Panc1 (cell line): Measurements from ENCODE around the gene PEX7. TPM values are rescaled to one million over a fixed set of nuclear protein-coding genes. Genes with fewer than 3 reads are reported as not detected.
"Not testable (repeated sequence)": the region's sequence is repeated elsewhere in the genome, so short reads cannot be mapped to it uniquely, and the experiment has no call there.

Experiments used
- ATAC-seq: fragments of 200-7000 bp; cut with Tn5 transposase; 2 replicates; pipeline ENCODE4 v1.9.1; 2020; ENCODE audit warnings: mild to moderate bottlenecking, moderate library complexity
- BruUV-seq: library from RNA; stranded (reverse); fragments of 400-500 nt; replicated peaks from 2 replicates; lab custom pipeline; 2021; lab: Mats Ljungman, UMichigan
- CTCF ChIA-PET: fragments of 300-600 bp; sonication (Branson Sonifier 250); formaldehyde crosslinking; loops from one replicate; lab custom pipeline; 2022; ENCODE audit warnings: antibody characterized with exemption; lab: Charles Lee
- POLR2A ChIA-PET: fragments of 300-600 bp; sonication (Branson Sonifier 250); formaldehyde crosslinking; loops from one replicate; lab custom pipeline; 2022; ENCODE audit warnings: antibody characterized with exemption; lab: Charles Lee
- DNase-seq: peaks from one replicate; pipeline ENCODE4 v3.0.0-alpha.2; 2010; ENCODE audit warnings: low read depth, low spot score
- H3K27ac ChIP-seq: 2 replicates; pipeline ENCODE4 v1.5.1; 2011; ENCODE audit warnings: mild to moderate bottlenecking, low read length, inconsistent platforms
- H3K27me3 ChIP-seq: fragments of 200-500 bp; sonication (Bioruptor generic); 2 replicates; pipeline ENCODE4 v1.6.0; 2014; ENCODE audit warnings: low read length, inconsistent platforms; ENCODE audit not compliant: control insufficient read depth, insufficient read depth
- H3K36me3 ChIP-seq: fragments of 200-500 bp; sonication (Bioruptor generic); 2 replicates; pipeline ENCODE4 v1.5.1; 2014; ENCODE audit warnings: inconsistent platforms, mild to moderate bottlenecking, low read length, moderate library complexity; ENCODE audit not compliant: control insufficient read depth, insufficient read depth
- H3K4me1 ChIP-seq: 2 replicates; pipeline ENCODE4 v1.5.1; 2011; ENCODE audit warnings: inconsistent platforms, mild to moderate bottlenecking, low read length, moderate library complexity; ENCODE audit not compliant: control insufficient read depth, insufficient read depth
- H3K4me3 ChIP-seq, 2 experiments: 2 replicates each; pipeline ENCODE4 v1.5.1; 2011 to 2012; ENCODE audit warnings: low read depth in 2 of 2, low read length in 2 of 2, mild to moderate bottlenecking in 2 of 2, inconsistent platforms in 1 of 2, moderate library complexity in 1 of 2
- H3K9me3 ChIP-seq: fragments of 200-500 bp; sonication (Bioruptor generic); 2 replicates; pipeline ENCODE4 v1.5.1; 2014; ENCODE audit warnings: low read depth, mild to moderate bottlenecking, inconsistent platforms, low read length, moderate library complexity; ENCODE audit not compliant: control insufficient read depth, insufficient read depth
- CTCF ChIP-seq: fragments of 450-650 bp; IDR thresholded peaks from 2 replicates; pipeline ENCODE4 v1.5.1; 2017; ENCODE audit warnings: mild to moderate bottlenecking
- POLR2AphosphoS5 ChIP-seq: IDR thresholded peaks from 2 replicates; pipeline ENCODE4 v1.6.1; 2012; ENCODE audit warnings: mild to moderate bottlenecking, low read depth, low read length, moderate library complexity
- SIN3A ChIP-seq: IDR thresholded peaks from 2 replicates; pipeline ENCODE4 v1.6.1; 2012; ENCODE audit warnings: low read depth, mild to moderate bottlenecking, low read length, moderate library complexity, borderline replicate concordance; ENCODE audit not compliant: insufficient read depth
- TCF7L2 ChIP-seq: IDR thresholded peaks from 2 replicates; pipeline ENCODE4 v1.6.1; 2011; ENCODE audit warnings: mild to moderate bottlenecking, low read depth, low read length, inconsistent platforms
- in situ Hi-C: cut with HindIII; loops from 2 replicates; pipeline ENCODE4 v1.10.0; 2016; ENCODE audit warnings: low sequenced_read_pairs, low pct_unique_long_range_greater_than_20kb
- intact Hi-C: fragments of 100-400 bp; cut with micrococcal nuclease; formaldehyde crosslinking; loops from one replicate; pipeline ENCODE4 v1.10.0; 2022; ENCODE audit not compliant: unreplicated experiment
- total RNA-seq: library from RNA; stranded (reverse); gene quantifications from one replicate; pipeline ENCODE4 v1.2.1, GENCODE V29; 2021; ENCODE audit not compliant: unreplicated experiment
- TF ChIP-seq, protein P1 (sequence below), 2 experiments: IDR thresholded peaks; 2 replicates each; pipeline ENCODE4 v1.6.1; 2011 to 2012; ENCODE audit warnings: low read depth in 2 of 2, control low read depth in 1 of 2, low read length in 1 of 2, mild to moderate bottlenecking in 1 of 2, moderate library complexity in 1 of 2; ENCODE audit not compliant: insufficient read depth in 1 of 2

The PEX7 gene
- total RNA-seq, 1 experiment from 2014 or later, result 8.8 TPM

DNA sequence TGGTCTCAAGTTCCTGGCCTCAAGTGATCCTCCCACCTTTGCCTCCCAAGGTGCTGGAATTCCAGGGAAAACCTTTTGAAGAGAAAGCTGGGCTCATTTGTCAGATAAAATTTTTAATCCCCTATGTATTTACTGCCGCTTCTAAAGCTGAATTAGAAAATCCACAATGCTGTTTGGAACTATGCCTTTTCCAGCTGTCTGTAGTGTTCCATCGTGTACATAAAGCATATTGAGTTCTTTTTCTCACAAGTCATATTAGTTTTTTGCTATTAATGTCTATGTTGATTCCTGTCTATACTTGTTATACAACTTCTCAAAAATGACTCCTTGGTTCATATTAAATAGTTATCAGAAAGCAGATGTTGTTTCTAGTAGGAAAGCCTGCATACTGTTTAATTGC, 47.1 kb downstream of the PEX7 start:
- Histone ChIP-seq H3K9me3 (peaks cover 8% of the 10 kb centered on the region), H3K27ac (no peak overlapping the region), H3K4me1 (no peaks in the 10 kb centered on the region), H3K27me3 (no peaks in the 10 kb centered on the region), H3K36me3 (no peaks in the 10 kb centered on the region), H3K4me3 (no peak overlapping the region)
- intact Hi-C loops, result no loop called here
- CTCF ChIA-PET, result no interaction called here
- ATAC-seq (no peak), DNase-seq (no peak)
- POLR2A ChIA-PET, result no interaction called here
- TF ChIP-seq TCF7L2 (no peak), CTCF (no peak), SIN3A (no peak), POLR2AphosphoS5 (no peak)
- in situ Hi-C loops, result no loop called here
- BruUV-seq, result no TSS peak

DNA sequence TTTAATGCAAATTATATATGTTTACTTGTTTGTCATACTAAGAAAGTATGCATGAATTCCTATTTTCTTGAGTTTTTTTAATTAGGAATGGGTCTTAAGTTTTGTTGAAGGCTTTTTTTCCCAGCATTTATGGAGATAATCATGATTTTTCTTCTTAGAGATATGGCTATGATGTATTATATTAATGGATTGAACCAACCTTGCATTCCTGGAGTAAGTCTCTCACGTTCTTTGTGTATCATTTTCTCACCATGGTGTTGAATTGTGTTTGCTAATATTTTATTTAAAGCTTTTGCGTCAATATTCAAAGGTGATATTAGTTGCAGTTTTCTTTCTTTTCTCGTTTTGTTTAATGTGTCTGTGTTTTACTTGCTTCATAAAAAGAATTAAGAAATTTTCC, 51.4 kb downstream of the PEX7 start:
- Histone ChIP-seq H3K36me3 (no peaks in the 10 kb centered on the region), H3K27ac (no peak overlapping the region), H3K9me3 (peaks cover 8% of the 10 kb centered on the region), H3K4me3 (no peak overlapping the region), H3K27me3 (no peaks in the 10 kb centered on the region), H3K4me1 (no peaks in the 10 kb centered on the region)
- intact Hi-C loops, result no loop called here
- no TSS peak for BruUV-seq
- in situ Hi-C loops, result no loop called here
- TF ChIP-seq SIN3A (no peak), POLR2AphosphoS5 (no peak), TCF7L2 (no peak), CTCF (no peak)
- TF ChIP-seq, protein P1, sequence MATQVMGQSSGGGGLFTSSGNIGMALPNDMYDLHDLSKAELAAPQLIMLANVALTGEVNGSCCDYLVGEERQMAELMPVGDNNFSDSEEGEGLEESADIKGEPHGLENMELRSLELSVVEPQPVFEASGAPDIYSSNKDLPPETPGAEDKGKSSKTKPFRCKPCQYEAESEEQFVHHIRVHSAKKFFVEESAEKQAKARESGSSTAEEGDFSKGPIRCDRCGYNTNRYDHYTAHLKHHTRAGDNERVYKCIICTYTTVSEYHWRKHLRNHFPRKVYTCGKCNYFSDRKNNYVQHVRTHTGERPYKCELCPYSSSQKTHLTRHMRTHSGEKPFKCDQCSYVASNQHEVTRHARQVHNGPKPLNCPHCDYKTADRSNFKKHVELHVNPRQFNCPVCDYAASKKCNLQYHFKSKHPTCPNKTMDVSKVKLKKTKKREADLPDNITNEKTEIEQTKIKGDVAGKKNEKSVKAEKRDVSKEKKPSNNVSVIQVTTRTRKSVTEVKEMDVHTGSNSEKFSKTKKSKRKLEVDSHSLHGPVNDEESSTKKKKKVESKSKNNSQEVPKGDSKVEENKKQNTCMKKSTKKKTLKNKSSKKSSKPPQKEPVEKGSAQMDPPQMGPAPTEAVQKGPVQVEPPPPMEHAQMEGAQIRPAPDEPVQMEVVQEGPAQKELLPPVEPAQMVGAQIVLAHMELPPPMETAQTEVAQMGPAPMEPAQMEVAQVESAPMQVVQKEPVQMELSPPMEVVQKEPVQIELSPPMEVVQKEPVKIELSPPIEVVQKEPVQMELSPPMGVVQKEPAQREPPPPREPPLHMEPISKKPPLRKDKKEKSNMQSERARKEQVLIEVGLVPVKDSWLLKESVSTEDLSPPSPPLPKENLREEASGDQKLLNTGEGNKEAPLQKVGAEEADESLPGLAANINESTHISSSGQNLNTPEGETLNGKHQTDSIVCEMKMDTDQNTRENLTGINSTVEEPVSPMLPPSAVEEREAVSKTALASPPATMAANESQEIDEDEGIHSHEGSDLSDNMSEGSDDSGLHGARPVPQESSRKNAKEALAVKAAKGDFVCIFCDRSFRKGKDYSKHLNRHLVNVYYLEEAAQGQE (IDR thresholded peaks at IDR 0.05; ENCODE audit: insufficient read depth in 1 of 2, low read depth in 2 of 2, low read length in 1 of 2), result no peak
- ChIA-PET POLR2A (no interaction called here), CTCF (no interaction called here)
- ATAC-seq (no peak), DNase-seq (no peak)

- H3K27ac ChIP-seq, CTCF ChIA-PET, POLR2A ChIA-PET, H3K9me3 ChIP-seq, H3K27me3 ChIP-seq, H3K4me1 ChIP-seq, ATAC-seq, intact Hi-C loops, H3K4me3 ChIP-seq, DNase-seq, BruUV-seq, H3K36me3 ChIP-seq, in situ Hi-C loops: not testable (repeated sequence)
These were observed 54.1 kb downstream of the PEX7 start for GRCh38 chr6:136876469-136876868.
